ENCODE results near the gene JAKMIP1.
"Not testable (repeated sequence)": the region's sequence is repeated elsewhere in the genome, so short reads cannot be mapped to it uniquely, and the experiment has no call there.

The JAKMIP1 gene

DNA sequence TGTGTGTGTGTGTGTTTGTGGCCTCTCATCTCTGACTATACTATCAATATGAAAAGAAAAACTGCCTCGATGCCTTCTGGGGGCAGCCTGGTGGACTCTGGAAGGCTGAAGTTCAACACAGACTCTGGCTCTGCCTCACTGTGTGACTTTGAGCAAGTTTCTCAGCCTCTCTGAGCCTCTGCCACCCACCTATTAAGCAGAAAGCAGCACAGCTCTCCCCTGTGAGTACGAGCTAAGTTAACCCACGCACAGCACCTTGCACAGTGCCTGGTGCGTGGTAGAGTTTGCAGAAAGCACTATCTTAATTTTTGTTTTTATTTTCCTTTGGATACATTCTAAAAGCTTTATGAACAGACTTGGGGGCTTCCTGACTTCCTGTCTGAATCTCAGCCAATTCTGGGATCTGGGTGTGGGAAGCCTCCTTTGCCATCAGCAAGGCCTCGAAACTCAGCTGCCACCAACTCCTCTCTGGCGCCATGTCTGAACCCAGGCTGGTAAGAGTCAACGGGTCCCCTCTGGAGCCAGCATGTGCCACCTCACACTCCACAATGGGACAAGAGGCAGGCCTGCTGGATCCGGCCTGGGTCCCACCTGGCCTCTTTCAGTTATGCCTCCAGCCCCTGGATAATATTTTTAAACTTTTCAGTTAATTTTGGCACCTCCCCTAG lies 57.3 kb downstream of the JAKMIP1 start:
- no peak for DNase-seq (ENCODE audit: extremely low spot score)
- CTCF ChIA-PET: no interaction called here
- POLR2A ChIA-PET: no interaction called here
- TF ChIP-seq L3MBTL2 (conservative IDR thresholded peaks at IDR 0.05) (no peak), ZNF384 (IDR thresholded peaks at IDR 0.05) (no peak), TARDBP (IDR thresholded peaks at IDR 0.05) (no peak), FOXK2 (IDR thresholded peaks at IDR 0.05) (no peak), ELF4 (IDR thresholded peaks at IDR 0.05) (no peak)

DNA sequence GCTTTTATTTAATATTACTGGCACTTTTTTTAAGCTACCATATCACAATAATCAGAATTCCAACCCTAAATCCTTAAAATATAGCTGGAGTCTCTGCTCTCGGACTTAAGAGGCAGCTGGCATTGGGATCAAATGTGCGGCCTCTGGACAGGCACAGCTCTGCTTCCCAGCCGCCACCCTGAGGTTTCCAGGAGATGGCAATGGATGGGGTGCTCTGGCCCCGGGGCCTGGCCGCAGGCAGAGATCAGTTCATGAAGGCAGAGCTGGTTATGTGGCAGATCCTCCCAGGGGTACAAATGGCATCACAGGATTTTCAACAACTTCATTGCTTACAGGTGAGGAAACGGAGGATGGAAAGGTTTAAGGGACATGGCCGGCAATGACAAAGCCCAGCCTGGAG lies 57.8 kb downstream of the JAKMIP1 start:
- ChIA-PET POLR2A (no interaction called here), CTCF (interaction anchor here (0.7 kb wide), 1 partner anchor 1654 kb away, joined by 4 read pairs; no protein-coding TSS in a partner anchor)
- TF ChIP-seq ARNT (IDR thresholded peaks at IDR 0.05) (no peak), HDGF (IDR thresholded peaks at IDR 0.05; ENCODE audit: borderline replicate concordance) (no peak), ELF4 (IDR thresholded peaks at IDR 0.05) (no peak), ZNF384 (IDR thresholded peaks at IDR 0.05) (no peak), CTBP1 (IDR thresholded peaks at IDR 0.05; ENCODE audit: borderline replicate concordance) (no peak), L3MBTL2 (conservative IDR thresholded peaks at IDR 0.05) (no peak), FOXA1 (IDR thresholded peaks at IDR 0.05) (no peak), LEF1 (IDR thresholded peaks at IDR 0.05; ENCODE audit: borderline replicate concordance) (no peak), SUZ12 (IDR thresholded peaks at IDR 0.05) (no peak), BHLHE40 (IDR thresholded peaks at IDR 0.05; ENCODE audit: borderline replicate concordance) (no peak)
- DNase-seq (ENCODE audit: extremely low spot score): no peak

DNA sequence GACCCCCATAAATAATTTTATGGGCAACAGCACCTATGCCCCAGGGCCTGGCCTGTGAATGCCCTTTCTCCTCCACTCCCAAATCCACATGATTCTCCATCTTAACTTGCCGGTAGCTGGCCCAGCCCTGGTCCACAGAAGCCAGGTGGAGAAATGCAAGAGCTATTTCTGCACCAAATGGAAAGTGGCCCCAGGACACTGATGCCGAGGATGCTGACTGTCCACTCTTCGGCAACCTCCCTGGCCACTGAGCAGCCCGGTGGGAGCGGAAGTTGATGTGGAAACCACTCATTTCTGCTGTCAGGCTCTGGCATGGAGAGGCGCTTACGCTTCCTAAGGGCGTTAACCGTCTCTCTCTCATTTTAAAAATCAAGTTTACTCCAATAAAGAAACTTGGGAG lies 58.8 kb downstream of the JAKMIP1 start:
- CTCF ChIA-PET: interaction anchor here (0.7 kb wide), 1 partner anchor 1653 kb away, joined by 4 read pairs; no protein-coding TSS in a partner anchor
- no peak for TF ChIP-seq TARDBP (IDR thresholded peaks at IDR 0.05)
- no peak for TF ChIP-seq FOXM1 (IDR thresholded peaks at IDR 0.05; ENCODE audit: borderline replicate concordance)
- TF ChIP-seq ZNF384 (IDR thresholded peaks at IDR 0.05): no peak
- no peak for TF ChIP-seq LEF1 (IDR thresholded peaks at IDR 0.05; ENCODE audit: borderline replicate concordance)
- no peak for TF ChIP-seq SP1 (IDR thresholded peaks at IDR 0.05)
- TF ChIP-seq L3MBTL2 (conservative IDR thresholded peaks at IDR 0.05): no peak
- TF ChIP-seq ELF4 (IDR thresholded peaks at IDR 0.05): no peak
- TF ChIP-seq FOXK2 (IDR thresholded peaks at IDR 0.05): no peak
- TF ChIP-seq SUZ12 (IDR thresholded peaks at IDR 0.05): no peak
- TF ChIP-seq ARNT (IDR thresholded peaks at IDR 0.05): no peak
- no peak for TF ChIP-seq NFRKB (IDR thresholded peaks at IDR 0.05)
- no peak for TF ChIP-seq FOXA1 (IDR thresholded peaks at IDR 0.05)
- POLR2A ChIA-PET: no interaction called here
- no peak for DNase-seq (ENCODE audit: extremely low spot score)

GRCh38 chr4:6141021-6141420 lies 59.3 kb downstream of the JAKMIP1 start:
- DNase-seq (ENCODE audit: extremely low spot score); POLR2A ChIA-PET; CTCF ChIA-PET: not testable (repeated sequence)

DNA sequence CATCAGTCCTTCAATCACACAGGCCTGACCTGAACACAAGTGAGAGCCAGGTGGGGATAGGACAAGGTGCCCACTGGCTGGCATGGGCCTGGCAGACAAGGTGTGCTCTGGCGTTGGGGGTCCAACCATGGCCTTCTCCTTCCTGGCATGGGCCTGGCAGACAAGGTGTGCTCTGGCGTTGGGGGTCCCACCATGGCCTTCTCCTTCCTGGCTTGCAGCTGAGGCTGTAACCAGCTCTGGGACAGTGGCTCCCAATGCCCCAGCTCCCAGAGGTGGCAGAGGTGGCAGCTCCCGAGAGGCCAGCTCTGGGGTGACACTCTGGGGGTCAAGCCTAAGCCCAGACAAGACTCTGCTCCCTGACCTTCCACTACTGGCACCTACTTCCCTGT lies 62.6 kb downstream of the JAKMIP1 start:
- TF ChIP-seq HDGF (IDR thresholded peaks at IDR 0.05; ENCODE audit: borderline replicate concordance): no peak
- no peak for TF ChIP-seq FOXA1 (IDR thresholded peaks at IDR 0.05)
- no peak for TF ChIP-seq L3MBTL2 (conservative IDR thresholded peaks at IDR 0.05)
- TF ChIP-seq NFRKB (IDR thresholded peaks at IDR 0.05): no peak
- no peak for TF ChIP-seq FOXM1 (IDR thresholded peaks at IDR 0.05; ENCODE audit: borderline replicate concordance)
- TF ChIP-seq CTBP1 (IDR thresholded peaks at IDR 0.05; ENCODE audit: borderline replicate concordance): no peak
- TF ChIP-seq TARDBP (IDR thresholded peaks at IDR 0.05): no peak
- TF ChIP-seq SP1 (IDR thresholded peaks at IDR 0.05): no peak
- TF ChIP-seq SUZ12 (IDR thresholded peaks at IDR 0.05): no peak
- no peak for TF ChIP-seq BHLHE40 (IDR thresholded peaks at IDR 0.05; ENCODE audit: borderline replicate concordance)
- TF ChIP-seq PKNOX1 (IDR thresholded peaks at IDR 0.05): no peak
- no peak for TF ChIP-seq ARNT (IDR thresholded peaks at IDR 0.05)
- no peak for TF ChIP-seq ZNF384 (IDR thresholded peaks at IDR 0.05)
- no peak for TF ChIP-seq FOXK2 (IDR thresholded peaks at IDR 0.05)
- POLR2A ChIA-PET: no interaction called here
- CTCF ChIA-PET: no interaction called here
- DNase-seq (ENCODE audit: extremely low spot score): no peak

DNA sequence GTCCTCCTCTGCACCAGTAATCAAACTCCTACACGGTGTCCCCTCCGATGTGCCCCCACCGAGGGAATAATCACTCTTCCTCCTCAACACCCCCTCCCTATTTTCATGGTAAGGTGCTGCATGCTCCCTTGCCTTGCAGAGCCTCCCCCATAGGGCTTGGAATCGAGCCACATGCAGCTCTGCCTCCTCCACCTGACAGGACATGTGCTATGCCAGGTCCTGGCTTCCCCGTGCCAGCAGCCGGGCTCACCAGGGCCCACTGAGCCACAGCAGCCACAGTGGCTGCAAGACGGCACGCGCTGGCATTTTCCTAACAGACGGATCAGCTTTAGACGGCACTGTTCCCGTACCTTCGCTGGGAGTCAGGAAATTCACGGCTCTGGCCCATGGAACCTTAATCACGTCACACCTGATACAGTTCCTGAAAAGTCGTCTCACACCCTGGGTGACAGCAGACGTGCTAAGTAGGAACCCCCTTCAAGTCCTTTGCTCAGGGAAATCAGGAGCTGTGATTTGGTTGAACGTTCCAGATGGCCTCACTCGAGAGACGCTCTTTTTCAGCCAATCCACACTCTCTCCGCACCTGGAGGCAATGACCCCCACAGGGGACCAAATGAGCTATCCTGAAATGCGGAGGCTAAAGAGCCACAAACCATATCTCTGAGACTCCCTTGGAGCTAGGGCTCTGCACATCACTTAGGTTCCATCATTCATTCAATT lies 63.2 kb downstream of the JAKMIP1 start:
- DNase-seq (ENCODE audit: extremely low spot score): no peak
- CTCF ChIA-PET: no interaction called here
- TF ChIP-seq PKNOX1 (IDR thresholded peaks at IDR 0.05): no peak
- POLR2A ChIA-PET: no interaction called here

DNA sequence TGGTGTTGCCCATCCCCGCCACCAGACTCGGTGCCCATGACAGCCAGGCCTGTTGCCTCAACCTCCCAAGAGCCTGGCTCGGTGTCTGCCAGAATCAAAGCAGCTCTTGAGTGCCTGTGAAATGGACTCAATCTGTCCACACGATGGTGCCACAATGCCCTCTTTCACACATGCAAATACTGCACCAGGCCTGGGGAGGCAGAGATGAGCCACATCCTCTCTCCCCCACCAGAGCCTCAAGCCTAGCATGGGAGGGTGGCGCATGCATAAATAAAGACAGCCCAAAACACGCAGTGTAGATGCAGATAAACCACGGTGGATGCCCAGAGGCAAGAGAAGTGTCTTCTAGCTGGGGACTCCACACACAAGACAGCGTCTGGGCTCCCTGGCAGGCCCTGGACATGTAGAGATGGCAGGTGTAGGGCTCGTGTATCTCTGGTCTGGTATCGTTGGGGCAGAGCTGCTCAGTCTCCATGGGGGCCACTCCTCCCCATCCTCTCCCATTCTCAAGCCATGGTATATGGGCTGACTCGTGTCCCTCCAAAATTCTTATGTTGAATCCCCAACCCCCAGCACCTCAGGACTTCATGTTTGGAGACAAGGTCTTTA lies 65.6 kb downstream of the JAKMIP1 start:
- no peak for DNase-seq (ENCODE audit: extremely low spot score)
- TF ChIP-seq LEF1 (IDR thresholded peaks at IDR 0.05; ENCODE audit: borderline replicate concordance): no peak
- TF ChIP-seq CTBP1 (IDR thresholded peaks at IDR 0.05; ENCODE audit: borderline replicate concordance): no peak
- no peak for TF ChIP-seq PKNOX1 (IDR thresholded peaks at IDR 0.05)
- no peak for TF ChIP-seq HDGF (IDR thresholded peaks at IDR 0.05; ENCODE audit: borderline replicate concordance)
- no peak for TF ChIP-seq ARNT (IDR thresholded peaks at IDR 0.05)
- TF ChIP-seq ELF4 (IDR thresholded peaks at IDR 0.05): no peak
- TF ChIP-seq BHLHE40 (IDR thresholded peaks at IDR 0.05; ENCODE audit: borderline replicate concordance): no peak
- no peak for TF ChIP-seq FOXK2 (IDR thresholded peaks at IDR 0.05)
- ChIA-PET POLR2A (no interaction called here), CTCF (no interaction called here)
